Endothelial cell of umbilical vein (primary cell): Measurements from ENCODE around the gene GLI3. TPM values are rescaled to one million over a fixed set of nuclear protein-coding genes. Genes with fewer than 3 reads are reported as not detected.

Experiments used
- BruUV-seq: library from RNA; stranded (reverse); fragments of 400-500 nt; replicated peaks from 2 replicates; lab custom pipeline; 2021; lab: Mats Ljungman, UMichigan
- CTCF ChIA-PET: fragments of 300-600, 350-600 bp; sonication (Branson Sonifier 250); formaldehyde crosslinking; loops from one replicate; lab custom pipeline; 2021; ENCODE audit warnings: antibody characterized with exemption, inconsistent platforms; lab: Charles Lee
- POLR2A ChIA-PET: fragments of 300-600, 350-600 bp; sonication (Branson Sonifier 250); formaldehyde crosslinking; loops from one replicate; lab custom pipeline; 2021; ENCODE audit warnings: antibody characterized with exemption, inconsistent platforms; lab: Charles Lee
- DNase-seq: peaks from one replicate; pipeline ENCODE4 v3.0.0-alpha.2; 2011; ENCODE audit warnings: low read depth, low spot score
- FAIRE-seq: peaks from 2 replicates; lab custom pipeline; 2011; peaks lifted over from hg19 to GRCh38; lab: Jason Lieb, UNC
- H2AFZ ChIP-seq: 2 replicates; pipeline ENCODE4 v1.6.0; 2012; ENCODE audit warnings: low read depth, low read length, control low read depth, inconsistent platforms
- H3K27ac ChIP-seq: 2 replicates; pipeline ENCODE4 v1.5.1; 2011; ENCODE audit warnings: low read depth, mild to moderate bottlenecking, control low read depth, low read length, moderate library complexity; ENCODE audit not compliant: insufficient read depth
- H3K27me3 ChIP-seq, 2 experiments: 2 replicates each; pipeline versions ENCODE4 v1.6.0 to v1.6.1; 2011; ENCODE audit warnings: low read length in 2 of 2, mixed read lengths in 1 of 2; ENCODE audit not compliant: control insufficient read depth in 2 of 2, insufficient read depth in 2 of 2
- H3K36me3 ChIP-seq, 2 experiments: 2 replicates in 1 of 2; 3 replicates in 1 of 2; pipeline ENCODE4 v1.5.1; 2011; ENCODE audit warnings: low read length in 2 of 2, mild to moderate bottlenecking in 1 of 2, moderate library complexity in 1 of 2; ENCODE audit not compliant: control insufficient read depth in 2 of 2, insufficient read depth in 2 of 2; ENCODE audit errors: extremely low read depth in 1 of 2
- H3K4me1 ChIP-seq: 3 replicates; pipeline ENCODE4 v1.5.1; 2011; ENCODE audit warnings: mild to moderate bottlenecking, low read length; ENCODE audit not compliant: control insufficient read depth, insufficient read depth; ENCODE audit errors: extremely low read depth
- H3K4me2 ChIP-seq: 2 replicates; pipeline ENCODE4 v1.6.1; 2011; ENCODE audit warnings: low read length, control low read depth, mixed read lengths; ENCODE audit not compliant: insufficient read depth
- H3K4me3 ChIP-seq, 3 experiments: fragments of 200-600 bp in 1 of 3; sonication (generic), shearing (Covaris generic) in 1 of 3; replicated peaks in 1 of 3; 2 replicates each; pipeline ENCODE4 v1.5.1; 2011 to 2016; ENCODE audit warnings: control low read depth in 3 of 3, low read length in 3 of 3, mild to moderate bottlenecking in 2 of 3, inconsistent platforms in 1 of 3, low read depth in 1 of 3, moderate library complexity in 1 of 3; ENCODE audit not compliant: insufficient read depth in 1 of 3
- H3K79me2 ChIP-seq: 2 replicates; pipeline ENCODE4 v1.6.0; 2012; ENCODE audit warnings: low read length, inconsistent platforms; ENCODE audit not compliant: control insufficient read depth, insufficient read depth
- H3K9ac ChIP-seq: replicated peaks from 2 replicates; pipeline ENCODE3; 2011; ENCODE audit warnings: low read length, control low read depth; ENCODE audit not compliant: insufficient read depth; ENCODE audit errors: extremely low read depth
- H3K9me1 ChIP-seq: replicated peaks from 3 replicates; pipeline ENCODE4 v1.6.0; 2011; ENCODE audit warnings: mild to moderate bottlenecking, low read length; ENCODE audit not compliant: control insufficient read depth, insufficient read depth; ENCODE audit errors: extremely low read depth
- H3K9me3 ChIP-seq: replicated peaks from 2 replicates; pipeline ENCODE4 v1.5.1; 2012; ENCODE audit warnings: low read length, inconsistent platforms; ENCODE audit not compliant: control insufficient read depth, insufficient read depth
- H4K20me1 ChIP-seq: replicated peaks from 2 replicates; pipeline ENCODE3; 2011; ENCODE audit warnings: mild to moderate bottlenecking, low read length; ENCODE audit not compliant: control insufficient read depth, insufficient read depth; ENCODE audit errors: extremely low read depth
- EZH2 ChIP-seq: IDR thresholded peaks from 2 replicates; pipeline ENCODE4 v1.6.1; 2012; ENCODE audit warnings: borderline replicate concordance, low read depth, mild to moderate bottlenecking, moderate library complexity, low read length, inconsistent platforms; ENCODE audit not compliant: severe bottlenecking
- FOS ChIP-seq: IDR thresholded peaks from 2 replicates; pipeline ENCODE4 v1.6.1; 2011; ENCODE audit warnings: mild to moderate bottlenecking, low read length, moderate library complexity, borderline replicate concordance; ENCODE audit not compliant: insufficient read depth
- GATA2 ChIP-seq: IDR thresholded peaks from 2 replicates; pipeline ENCODE4 v1.7.0; 2011; ENCODE audit warnings: low read depth, mild to moderate bottlenecking, moderate library complexity, mixed read lengths, low read length; ENCODE audit not compliant: insufficient read length, insufficient read depth
- JUN ChIP-seq: IDR thresholded peaks from 2 replicates; pipeline ENCODE4 v1.6.1; 2011; ENCODE audit warnings: borderline replicate concordance, low read depth; ENCODE audit not compliant: insufficient read length, insufficient read depth
- MYC ChIP-seq: IDR thresholded peaks from one replicate; pipeline ENCODE4 v1.6.1; 2011; ENCODE audit warnings: mild to moderate bottlenecking, low read depth, low read length
- POLR2A ChIP-seq: IDR thresholded peaks from 2 replicates; pipeline ENCODE4 v1.6.1; 2012; ENCODE audit warnings: low read depth, mild to moderate bottlenecking, control low read depth, low read length
- POLR2AphosphoS5 ChIP-seq: IDR thresholded peaks from 2 replicates; pipeline ENCODE4 v1.6.1; 2012; ENCODE audit warnings: low read depth, mild to moderate bottlenecking, control low read depth, low read length, moderate library complexity; ENCODE audit not compliant: insufficient read depth
- dilution Hi-C: fragments of 300-500 bp; cut with MboI; formaldehyde crosslinking; loops from one replicate; pipeline ENCODE4 v1.15.0; 2019; ENCODE audit warnings: low sequenced_read_pairs; ENCODE audit not compliant: extremely low pct_ligation_motif_present
- intact Hi-C: fragments of 100-400 bp; cut with micrococcal nuclease; formaldehyde crosslinking; loops from one replicate; pipeline ENCODE4 v1.10.0; 2022
- polyA plus RNA-seq, 4 experiments: library from polyadenylated mRNA; depleted of rRNA in 3 of 4; stranded (reverse) in 3 of 4; unstranded in 1 of 4; fragments of >200 nt; gene quantifications; 2 replicates each; pipeline versions ENCODE4 v1.2.1 to v1.2.3, GENCODE V29; 2011 to 2012; ENCODE audit warnings: missing spikeins in 1 of 4
- total RNA-seq: library from RNA; stranded (reverse); gene quantifications from 2 replicates; pipeline ENCODE4 v1.2.3, GENCODE V29; 2021
- TF ChIP-seq, protein P1 (sequence below): IDR thresholded peaks from 2 replicates; pipeline ENCODE4 v1.6.1; 2011; ENCODE audit not compliant: insufficient read depth, insufficient read length
- TF ChIP-seq, protein P2 (sequence below), 2 donors: IDR thresholded peaks; 1 replicate in 1 of 2; 2 replicates in 1 of 2; pipeline ENCODE4 v1.5.1; 2011; ENCODE audit warnings: low read length in 2 of 2, mild to moderate bottlenecking in 2 of 2, moderate library complexity in 2 of 2, control low read depth in 1 of 2, inconsistent platforms in 1 of 2, low read depth in 1 of 2; ENCODE audit not compliant: insufficient read depth in 1 of 2; ENCODE audit errors: extremely low read depth in 1 of 2

The GLI3 gene
- total and polyA plus RNA-seq, 2 donors (not counting 3 experiments of a cell fraction or from before 2014, with no cell fraction given), result 6.0 to 24.9 TPM

DNA sequence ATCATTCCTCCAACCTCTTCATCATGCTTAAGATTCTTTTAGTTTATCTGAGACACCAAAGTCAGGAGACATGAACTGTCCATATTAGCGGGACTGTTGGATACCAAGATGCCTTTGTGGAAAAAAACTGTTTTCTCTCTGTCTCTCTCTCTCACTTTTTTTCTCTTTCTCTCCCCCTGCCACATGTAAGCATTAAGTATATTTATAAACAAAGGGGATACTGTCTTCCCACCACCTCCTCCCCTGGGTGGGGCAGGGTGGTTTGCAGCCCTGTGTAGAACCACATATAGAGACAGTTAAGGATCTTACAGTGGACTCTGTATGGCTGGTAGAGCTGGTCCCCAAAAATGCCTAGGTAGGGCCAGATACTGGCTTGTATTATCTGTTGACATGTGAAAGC, 101.3 kb downstream of the GLI3 start:
- no peaks in the 10 kb centered on the region for H3K27me3 ChIP-seq
- H3K79me2 ChIP-seq, result no peaks in the 10 kb centered on the region
- H3K9ac ChIP-seq, result no peak overlapping the region
- no peak overlapping the region for H2AFZ ChIP-seq
- CTCF ChIA-PET, result no interaction called here
- no peaks in the 10 kb centered on the region for H3K9me3 ChIP-seq
- no peak overlapping the region for H3K27ac ChIP-seq
- no peak overlapping the region for H3K4me3 ChIP-seq
- DNase-seq, result no peak
- H3K9me1 ChIP-seq, result no peaks in the 10 kb centered on the region
- dilution Hi-C loops, result no loop called here
- POLR2A ChIA-PET, result no interaction called here
- H3K36me3 ChIP-seq, result no peaks in the 10 kb centered on the region
- intact Hi-C loops, result no loop called here
- no TSS peak for BruUV-seq
- H3K4me1 ChIP-seq, result peaks cover 3% of the 10 kb centered on the region
- TF ChIP-seq EZH2 (no peak), FOS (no peak), MYC (no peak), JUN (no peak)
- no peak for FAIRE-seq
- H4K20me1 ChIP-seq, result no peaks in the 10 kb centered on the region
- no peak overlapping the region for H3K4me2 ChIP-seq

DNA sequence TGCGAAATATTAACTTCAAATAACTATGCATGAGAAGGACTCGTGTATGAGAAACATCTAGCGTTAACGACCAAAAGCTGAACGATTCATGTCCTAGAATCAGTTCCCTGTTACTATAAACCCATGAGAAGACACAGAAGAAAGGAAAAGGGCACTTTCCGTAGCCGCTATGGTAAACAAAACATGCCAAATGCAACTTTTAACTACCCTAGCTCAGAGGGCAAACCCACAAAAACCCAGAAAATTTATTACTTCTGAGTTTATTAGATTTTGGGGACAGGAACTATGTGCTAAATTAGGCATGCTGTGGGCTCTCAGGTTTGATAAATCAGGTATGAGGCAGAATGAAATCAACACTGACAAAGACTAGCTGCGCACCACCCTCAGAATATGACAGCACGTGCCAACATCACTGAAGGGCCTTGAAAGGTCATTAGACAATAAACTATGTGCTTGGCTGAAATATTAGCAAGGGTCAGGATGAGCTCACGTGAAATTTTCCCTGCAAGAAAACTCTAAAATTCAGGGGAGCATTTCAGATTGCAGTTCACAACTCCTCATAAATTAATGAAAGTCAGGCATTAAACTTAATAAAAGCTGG, 102.6 kb downstream of the GLI3 start:
- no peaks in the 10 kb centered on the region for H4K20me1 ChIP-seq
- dilution Hi-C loops, result no loop called here
- no peak overlapping the region for H3K4me2 ChIP-seq
- H2AFZ ChIP-seq, result no peak overlapping the region
- TF ChIP-seq POLR2A, result no peak
- TF ChIP-seq EZH2, result no peak
- no peak for TF ChIP-seq JUN
- TF ChIP-seq POLR2AphosphoS5, result no peak
- TF ChIP-seq, protein P1, sequence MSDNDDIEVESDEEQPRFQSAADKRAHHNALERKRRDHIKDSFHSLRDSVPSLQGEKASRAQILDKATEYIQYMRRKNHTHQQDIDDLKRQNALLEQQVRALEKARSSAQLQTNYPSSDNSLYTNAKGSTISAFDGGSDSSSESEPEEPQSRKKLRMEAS, result no peak
- no peak for TF ChIP-seq GATA2
- TF ChIP-seq, protein P2, sequence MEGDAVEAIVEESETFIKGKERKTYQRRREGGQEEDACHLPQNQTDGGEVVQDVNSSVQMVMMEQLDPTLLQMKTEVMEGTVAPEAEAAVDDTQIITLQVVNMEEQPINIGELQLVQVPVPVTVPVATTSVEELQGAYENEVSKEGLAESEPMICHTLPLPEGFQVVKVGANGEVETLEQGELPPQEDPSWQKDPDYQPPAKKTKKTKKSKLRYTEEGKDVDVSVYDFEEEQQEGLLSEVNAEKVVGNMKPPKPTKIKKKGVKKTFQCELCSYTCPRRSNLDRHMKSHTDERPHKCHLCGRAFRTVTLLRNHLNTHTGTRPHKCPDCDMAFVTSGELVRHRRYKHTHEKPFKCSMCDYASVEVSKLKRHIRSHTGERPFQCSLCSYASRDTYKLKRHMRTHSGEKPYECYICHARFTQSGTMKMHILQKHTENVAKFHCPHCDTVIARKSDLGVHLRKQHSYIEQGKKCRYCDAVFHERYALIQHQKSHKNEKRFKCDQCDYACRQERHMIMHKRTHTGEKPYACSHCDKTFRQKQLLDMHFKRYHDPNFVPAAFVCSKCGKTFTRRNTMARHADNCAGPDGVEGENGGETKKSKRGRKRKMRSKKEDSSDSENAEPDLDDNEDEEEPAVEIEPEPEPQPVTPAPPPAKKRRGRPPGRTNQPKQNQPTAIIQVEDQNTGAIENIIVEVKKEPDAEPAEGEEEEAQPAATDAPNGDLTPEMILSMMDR (IDR thresholded peaks at IDR 0.05; ENCODE audit: extremely low read depth in 1 of 2, insufficient read depth in 1 of 2, low read depth in 1 of 2, low read length in 2 of 2), result no peak
- no peak for TF ChIP-seq MYC
- no peak for TF ChIP-seq FOS
- H3K27me3 ChIP-seq, result no peaks in the 10 kb centered on the region
- no peaks in the 10 kb centered on the region for H3K36me3 ChIP-seq
- no peaks in the 10 kb centered on the region for H3K9me1 ChIP-seq
- CTCF ChIA-PET, result no interaction called here
- H3K4me3 ChIP-seq, result no peak overlapping the region
- FAIRE-seq (no peak), DNase-seq (no peak)
- peaks cover 3% of the 10 kb centered on the region for H3K4me1 ChIP-seq
- H3K27ac ChIP-seq, result no peak overlapping the region
- no peaks in the 10 kb centered on the region for H3K9me3 ChIP-seq
- H3K9ac ChIP-seq, result no peak overlapping the region
- intact Hi-C loops, result no loop called here
- no peaks in the 10 kb centered on the region for H3K79me2 ChIP-seq
- POLR2A ChIA-PET, result no interaction called here
- BruUV-seq, result no TSS peak
